Putamen (tissue), 1 donor: ENCODE measurements around the gene CNTN5.
A peak's percentile ranks its signal among the peaks of the same experiment; 100 is the strongest.

Experiments
- DNase-seq: peaks from one replicate; pipeline ENCODE4 v3.0.0-alpha.2; 2016; ENCODE audit warnings: low spot score

Gene CNTN5

GRCh38 chr11:99513368-99513767 is 492.6 kb downstream of the CNTN5 start:
- DNase-seq: no peak

GRCh38 chr11:99519095-99519494 is 498.3 kb downstream of the CNTN5 start:
- no peak for DNase-seq

GRCh38 chr11:99522467-99523173 is 501.9 kb downstream of the CNTN5 start:
- DNase-seq: no peak

- no peak for DNase-seq
Observed at GRCh38 chr11:99531468-99531867, 510.7 kb downstream of the CNTN5 start.

GRCh38 chr11:99534812-99535211 is 514.1 kb downstream of the CNTN5 start:
- no peak for DNase-seq

GRCh38 chr11:99535406-99535805 is 514.7 kb downstream of the CNTN5 start:
- no peak for DNase-seq

GRCh38 chr11:99535819-99536218 is 515.1 kb downstream of the CNTN5 start:
- no peak for DNase-seq

GRCh38 chr11:99537681-99538080 is 516.9 kb downstream of the CNTN5 start:
- no peak for DNase-seq

GRCh38 chr11:99545616-99546015 is 524.9 kb downstream of the CNTN5 start:
- DNase-seq: no peak

- DNase-seq: no peak
Observed at GRCh38 chr11:99548264-99548663, 527.5 kb downstream of the CNTN5 start.

- DNase-seq: no peak
Observed at GRCh38 chr11:99554232-99554903, 533.6 kb downstream of the CNTN5 start.

GRCh38 chr11:99555486-99555885 is 534.7 kb downstream of the CNTN5 start:
- DNase-seq: no peak

GRCh38 chr11:99565333-99565732 is 544.6 kb downstream of the CNTN5 start:
- no peak for DNase-seq

GRCh38 chr11:99567334-99567956 is 546.7 kb downstream of the CNTN5 start:
- peak; percentile 19 for DNase-seq

GRCh38 chr11:99568808-99569207 is 548.1 kb downstream of the CNTN5 start:
- no peak for DNase-seq

- no peak for DNase-seq
Observed at GRCh38 chr11:99571094-99571493, 550.3 kb downstream of the CNTN5 start.

- no peak for DNase-seq
Observed at GRCh38 chr11:99584830-99585229, 564.1 kb downstream of the CNTN5 start.

- DNase-seq: no peak
Observed at GRCh38 chr11:99585606-99586005, 564.9 kb downstream of the CNTN5 start.

- no peak for DNase-seq
Observed at GRCh38 chr11:99589771-99590170, 569.0 kb downstream of the CNTN5 start.

GRCh38 chr11:99592266-99592665 is 571.5 kb downstream of the CNTN5 start:
- no peak for DNase-seq

GRCh38 chr11:99593197-99593596 is 572.4 kb downstream of the CNTN5 start:
- DNase-seq: no peak

- no peak for DNase-seq
Observed at GRCh38 chr11:99601179-99601578, 580.4 kb downstream of the CNTN5 start.

GRCh38 chr11:99614352-99614751 is 593.6 kb downstream of the CNTN5 start:
- DNase-seq: no peak
